Measurements from ENCODE around the gene BTBD9. TPM values are rescaled to one million over a fixed set of nuclear protein-coding genes. Genes with fewer than 3 reads are reported as not detected.

The BTBD9 gene
- total and polyA plus RNA-seq, 9 of the 15 experiments (the other 6 are each of a cell fraction or from before 2014, with no cell fraction given) = 0.08 to 1.6 (median 0.58) TPM

DNA sequence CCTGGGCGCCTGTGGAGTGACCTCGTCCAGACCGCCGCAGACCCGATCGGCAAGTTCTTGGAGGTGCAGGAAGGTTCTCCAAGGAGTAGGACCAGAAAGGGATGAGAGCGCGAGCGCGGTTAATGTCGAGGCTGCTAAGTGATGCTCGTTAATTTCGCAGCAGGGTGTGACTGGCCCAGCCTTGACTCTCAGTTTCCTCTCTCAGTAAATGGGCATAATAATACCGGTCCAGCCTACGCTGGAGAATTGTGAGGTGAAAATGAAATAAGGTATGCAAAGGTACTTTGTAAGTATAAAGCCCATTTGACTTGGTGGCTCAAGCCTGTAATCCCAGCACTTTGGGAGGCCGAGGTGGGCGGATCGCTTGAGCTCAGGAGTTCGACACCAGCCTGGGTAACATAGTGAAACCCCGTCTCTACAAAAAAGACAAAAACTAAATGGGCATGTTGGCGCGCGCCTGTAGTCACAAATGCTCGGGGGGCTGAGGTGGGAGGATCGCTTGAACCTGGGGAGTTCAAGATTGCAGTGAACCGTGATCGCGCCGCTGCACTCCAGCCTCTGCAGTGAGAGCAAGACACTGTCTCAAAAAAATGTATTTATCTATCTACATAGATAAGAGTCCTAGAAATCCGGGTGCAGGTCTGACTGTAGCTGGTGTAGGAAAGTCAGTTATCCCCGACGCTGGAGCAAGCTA is 634 bp upstream of the BTBD9 start (continued):
- TF ChIP-seq, protein P1, sequence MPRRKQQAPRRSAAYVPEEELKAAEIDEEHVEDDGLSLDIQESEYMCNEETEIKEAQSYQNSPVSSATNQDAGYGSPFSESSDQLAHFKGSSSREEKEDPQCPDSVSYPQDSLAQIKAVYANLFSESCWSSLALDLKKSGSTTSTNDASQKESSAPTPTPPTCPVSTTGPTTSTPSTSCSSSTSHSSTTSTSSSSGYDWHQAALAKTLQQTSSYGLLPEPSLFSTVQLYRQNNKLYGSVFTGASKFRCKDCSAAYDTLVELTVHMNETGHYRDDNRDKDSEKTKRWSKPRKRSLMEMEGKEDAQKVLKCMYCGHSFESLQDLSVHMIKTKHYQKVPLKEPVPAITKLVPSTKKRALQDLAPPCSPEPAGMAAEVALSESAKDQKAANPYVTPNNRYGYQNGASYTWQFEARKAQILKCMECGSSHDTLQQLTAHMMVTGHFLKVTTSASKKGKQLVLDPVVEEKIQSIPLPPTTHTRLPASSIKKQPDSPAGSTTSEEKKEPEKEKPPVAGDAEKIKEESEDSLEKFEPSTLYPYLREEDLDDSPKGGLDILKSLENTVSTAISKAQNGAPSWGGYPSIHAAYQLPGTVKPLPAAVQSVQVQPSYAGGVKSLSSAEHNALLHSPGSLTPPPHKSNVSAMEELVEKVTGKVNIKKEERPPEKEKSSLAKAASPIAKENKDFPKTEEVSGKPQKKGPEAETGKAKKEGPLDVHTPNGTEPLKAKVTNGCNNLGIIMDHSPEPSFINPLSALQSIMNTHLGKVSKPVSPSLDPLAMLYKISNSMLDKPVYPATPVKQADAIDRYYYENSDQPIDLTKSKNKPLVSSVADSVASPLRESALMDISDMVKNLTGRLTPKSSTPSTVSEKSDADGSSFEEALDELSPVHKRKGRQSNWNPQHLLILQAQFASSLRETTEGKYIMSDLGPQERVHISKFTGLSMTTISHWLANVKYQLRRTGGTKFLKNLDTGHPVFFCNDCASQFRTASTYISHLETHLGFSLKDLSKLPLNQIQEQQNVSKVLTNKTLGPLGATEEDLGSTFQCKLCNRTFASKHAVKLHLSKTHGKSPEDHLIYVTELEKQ (CRISPR knock-in tag; IDR thresholded peaks at IDR 0.05) = no peak
- 0 out of 2 replicates have a peak, but pooled peaks have one; percentile 60 for TF ChIP-seq NR3C1 (CRISPR knock-in tag; IDR thresholded peaks at IDR 0.05)
- no peak for TF ChIP-seq ZNF165 (CRISPR knock-in tag; IDR thresholded peaks at IDR 0.05; ENCODE audit: borderline replicate concordance)
- no peak for TF ChIP-seq SETDB1 (IDR thresholded peaks at IDR 0.05; ENCODE audit: low read length)
- TF ChIP-seq JUNB (CRISPR knock-in tag; conservative IDR thresholded peaks at IDR 0.05) = no peak
- TF ChIP-seq ZNF311 (CRISPR knock-in tag; IDR thresholded peaks at IDR 0.05) = no peak
- 0 out of 2 replicates have a peak, but pooled peaks have one; percentile 42 for TF ChIP-seq HMG20B (CRISPR knock-in tag; IDR thresholded peaks at IDR 0.05)
- TF ChIP-seq, protein P2, sequence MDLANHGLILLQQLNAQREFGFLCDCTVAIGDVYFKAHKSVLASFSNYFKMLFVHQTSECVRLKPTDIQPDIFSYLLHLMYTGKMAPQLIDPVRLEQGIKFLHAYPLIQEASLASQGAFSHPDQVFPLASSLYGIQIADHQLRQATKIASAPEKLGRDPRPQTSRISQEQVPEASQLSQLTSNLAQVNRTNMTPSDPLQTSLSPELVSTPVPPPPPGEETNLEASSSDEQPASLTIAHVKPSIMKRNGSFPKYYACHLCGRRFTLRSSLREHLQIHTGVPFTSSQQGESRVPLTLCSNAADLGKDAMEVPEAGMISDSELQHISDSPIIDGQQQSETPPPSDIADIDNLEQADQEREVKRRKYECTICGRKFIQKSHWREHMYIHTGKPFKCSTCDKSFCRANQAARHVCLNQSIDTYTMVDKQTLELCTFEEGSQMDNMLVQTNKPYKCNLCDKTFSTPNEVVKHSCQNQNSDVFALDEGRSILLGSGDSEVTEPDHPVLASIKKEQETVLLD (IDR thresholded peaks at IDR 0.05) = peak; percentile 8; the same call in 1 of the 2 replicates
- no peak for TF ChIP-seq HSF4 (CRISPR knock-in tag; IDR thresholded peaks at IDR 0.05; ENCODE audit: borderline replicate concordance)
- no peak for TF ChIP-seq NONO (IDR thresholded peaks at IDR 0.05; ENCODE audit: low read depth in 2 of 2, low read length in 1 of 2)
- TF ChIP-seq, protein P3, sequence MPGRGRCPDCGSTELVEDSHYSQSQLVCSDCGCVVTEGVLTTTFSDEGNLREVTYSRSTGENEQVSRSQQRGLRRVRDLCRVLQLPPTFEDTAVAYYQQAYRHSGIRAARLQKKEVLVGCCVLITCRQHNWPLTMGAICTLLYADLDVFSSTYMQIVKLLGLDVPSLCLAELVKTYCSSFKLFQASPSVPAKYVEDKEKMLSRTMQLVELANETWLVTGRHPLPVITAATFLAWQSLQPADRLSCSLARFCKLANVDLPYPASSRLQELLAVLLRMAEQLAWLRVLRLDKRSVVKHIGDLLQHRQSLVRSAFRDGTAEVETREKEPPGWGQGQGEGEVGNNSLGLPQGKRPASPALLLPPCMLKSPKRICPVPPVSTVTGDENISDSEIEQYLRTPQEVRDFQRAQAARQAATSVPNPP (IDR thresholded peaks at IDR 0.05; ENCODE audit: borderline replicate concordance, insufficient read depth, insufficient read length) = no peak
